Peyer's patch (tissue), 4 donors: ENCODE measurements around the gene ABCC8. TPM values are rescaled to one million over a fixed set of nuclear protein-coding genes. Genes with fewer than 3 reads are reported as not detected.

Experiments
- DNase-seq, 3 donors: peaks; one replicate each; pipeline ENCODE4 v3.0.0-alpha.2; 2017 to 2019
- H3K27ac ChIP-seq, 4 donors: fragments of 200-600 bp; sonication (generic); one replicate each; pipeline ENCODE4 v1.5.1; 2016 to 2019
- H3K27me3 ChIP-seq, 2 donors: fragments of 200-600 bp; sonication (generic); one replicate each; pipeline ENCODE4 v1.5.1; 2019
- H3K36me3 ChIP-seq, 3 donors: fragments of 200-600 bp; sonication (generic); one replicate each; pipeline ENCODE4 v1.5.1; 2016 to 2019
- H3K4me1 ChIP-seq, 4 donors: fragments of 200-600 bp; sonication (generic); one replicate each; pipeline ENCODE4 v1.5.1; 2016 to 2019
- H3K4me3 ChIP-seq, 4 donors: fragments of 200-600 bp; sonication (generic); 1 replicate in 3 of 4; 2 replicates in 1 of 4; pipeline ENCODE4 v1.5.1; 2016 to 2019; ENCODE audit warnings: mild to moderate bottlenecking in 1 of 4
- H3K9me3 ChIP-seq, 4 donors: fragments of 200-600 bp; sonication (generic); one replicate each; pipeline ENCODE4 v1.5.1; 2016 to 2019; ENCODE audit warnings: mild to moderate bottlenecking in 1 of 4
- CTCF ChIP-seq, 6 experiments: fragments of 450-650 bp in 4 of 6; fragments of 200-600 bp in 2 of 6; sonication (generic) in 1 of 6; IDR thresholded peaks; one replicate each; pipeline ENCODE4 v1.5.1; 2017 to 2019; ENCODE audit warnings: antibody characterized with exemption in 6 of 6, mild to moderate bottlenecking in 3 of 6, moderate library complexity in 1 of 6
- POLR2A ChIP-seq, 2 donors: fragments of 450-650 bp; IDR thresholded peaks; one replicate each; pipeline ENCODE4 v1.5.1; 2017; ENCODE audit warnings: antibody characterized with exemption in 2 of 2, mild to moderate bottlenecking in 2 of 2, moderate library complexity in 2 of 2
- total RNA-seq, 4 donors: library from RNA; depleted of rRNA; stranded (reverse); fragments of >200 nt; gene quantifications; one replicate each; pipeline ENCODE4 v1.1.0, GENCODE V29; 2016

ABCC8 gene
- total RNA-seq, 4 donors from 2014 or later: 7.4 to 301 (median 19.2) TPM

GRCh38 chr11:17394743-17395390 is 81.8 kb downstream of the ABCC8 start:
- Histone ChIP-seq H3K27ac (no peak overlapping the region), H3K4me3 (no peak overlapping the region), H3K4me1 (peaks cover 0 to 2% (median 0%) of the 10 kb centered on the region in 4 donors), H3K27me3 (no peaks in the 10 kb centered on the region), H3K36me3 (no peaks in the 10 kb centered on the region), H3K9me3 (no peaks in the 10 kb centered on the region)
- no peak for TF ChIP-seq CTCF (IDR thresholded peaks at IDR 0.05)
- TF ChIP-seq POLR2A (IDR thresholded peaks at IDR 0.05): no peak
- no peak for DNase-seq

DNA sequence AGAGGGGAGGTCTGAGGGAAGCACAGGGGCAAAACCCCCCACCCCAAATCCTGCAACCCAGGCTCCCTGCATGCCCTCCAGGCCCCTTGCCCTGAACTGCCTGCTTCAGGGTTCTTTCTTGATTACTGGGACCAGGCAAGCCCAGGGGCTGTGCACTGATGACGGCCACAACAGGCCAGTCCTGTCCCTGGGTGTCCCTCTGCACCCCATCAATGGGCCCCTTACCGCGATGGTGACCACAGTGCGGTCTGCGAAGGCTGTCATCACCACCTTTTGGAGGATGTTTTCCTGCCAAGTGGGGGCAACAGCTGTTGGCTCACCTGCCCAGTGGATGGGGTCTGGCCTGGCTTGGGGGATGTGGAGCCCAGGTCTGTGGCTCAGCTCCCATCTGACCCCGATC is 83.2 kb downstream of the ABCC8 start:
- no peaks in the 10 kb centered on the region for H3K9me3 ChIP-seq
- no peak for DNase-seq
- no peak for TF ChIP-seq POLR2A (IDR thresholded peaks at IDR 0.05)
- no peak for TF ChIP-seq CTCF (IDR thresholded peaks at IDR 0.05)
- no peak overlapping the region for H3K27ac ChIP-seq
- H3K27me3 ChIP-seq: no peaks in the 10 kb centered on the region
- no peaks in the 10 kb centered on the region for H3K36me3 ChIP-seq
- H3K4me3 ChIP-seq: no peak overlapping the region
- H3K4me1 ChIP-seq: peaks cover 0 to 7% (median 2%) of the 10 kb centered on the region in 4 donors

GRCh38 chr11:17392872-17393271 is 83.8 kb downstream of the ABCC8 start:
- TF ChIP-seq POLR2A (IDR thresholded peaks at IDR 0.05) (no peak), CTCF (IDR thresholded peaks at IDR 0.05) (no peak)

GRCh38 chr11:17391493-17392355 is 84.9 kb downstream of the ABCC8 start:
- H3K27me3 ChIP-seq: no peaks in the 10 kb centered on the region
- TF ChIP-seq POLR2A (IDR thresholded peaks at IDR 0.05): no peak
- TF ChIP-seq CTCF (IDR thresholded peaks at IDR 0.05): no peak
- H3K9me3 ChIP-seq: no peaks in the 10 kb centered on the region
- no peaks in the 10 kb centered on the region for H3K36me3 ChIP-seq
- no peak overlapping the region for H3K4me3 ChIP-seq
- peaks cover 0 to 9% (median 2%) of the 10 kb centered on the region in 4 donors for H3K4me1 ChIP-seq
- no peak overlapping the region for H3K27ac ChIP-seq
- peak in 1 of 3 donors; percentile 53 for DNase-seq

More at GRCh38 chr11:17392872-17393271, 83.8 kb downstream of the ABCC8 start:
- no peaks in the 10 kb centered on the region for H3K27me3 ChIP-seq
- DNase-seq: no peak
- H3K36me3 ChIP-seq: no peaks in the 10 kb centered on the region
- no peak overlapping the region for H3K4me3 ChIP-seq
- no peaks in the 10 kb centered on the region for H3K9me3 ChIP-seq
- H3K27ac ChIP-seq: no peak overlapping the region
- H3K4me1 ChIP-seq: peaks cover 0 to 9% (median 2%) of the 10 kb centered on the region in 4 donors

GRCh38 chr11:17389957-17390649 is 86.5 kb downstream of the ABCC8 start:
- no peaks in the 10 kb centered on the region for H3K36me3 ChIP-seq

More at GRCh38 chr11:17389957-17390649, 86.5 kb downstream of the ABCC8 start:
- TF ChIP-seq POLR2A (IDR thresholded peaks at IDR 0.05) (no peak), CTCF (IDR thresholded peaks at IDR 0.05) (no peak)
- Histone ChIP-seq H3K4me3 (peak overlapping the region; percentile 51 to 85 (median 62)), H3K4me1 (peaks cover 0 to 9% (median 2%) of the 10 kb centered on the region in 4 donors), H3K27me3 (no peaks in the 10 kb centered on the region), H3K9me3 (no peaks in the 10 kb centered on the region), H3K27ac (peak overlapping the region in 1 of 4 donors; percentile 44)
- no peak for DNase-seq
